ENCODE data around the gene MYLK.

- TF ChIP-seq CTCF (IDR thresholded peaks at IDR 0.05; ENCODE audit: insufficient read depth, low read depth, low read length), result no peak
- no peak for TF ChIP-seq EZH2 (IDR thresholded peaks at IDR 0.05; ENCODE audit: insufficient read depth, low read length)
These were observed 36.9 kb downstream of the MYLK start for GRCh38 chr3:123847209-123847608.

Data from astrocyte (in vitro differentiated cells and primary cell).